Lower leg skin (tissue), 3 donors: ENCODE data around the gene ZNF512B.

Experiments
- CTCF ChIP-seq, 3 donors: fragments of 450-650 bp; IDR thresholded peaks; one replicate each; pipeline ENCODE4 v1.5.1; 2016; ENCODE audit warnings: antibody characterized with exemption in 3 of 3, mild to moderate bottlenecking in 3 of 3, moderate library complexity in 2 of 3
- POLR2A ChIP-seq, 2 donors: fragments of 450-650 bp; IDR thresholded peaks; one replicate each; pipeline ENCODE4 v1.6.1; 2016 to 2017; ENCODE audit warnings: antibody characterized with exemption in 2 of 2, mild to moderate bottlenecking in 1 of 2, moderate library complexity in 1 of 2

DNA sequence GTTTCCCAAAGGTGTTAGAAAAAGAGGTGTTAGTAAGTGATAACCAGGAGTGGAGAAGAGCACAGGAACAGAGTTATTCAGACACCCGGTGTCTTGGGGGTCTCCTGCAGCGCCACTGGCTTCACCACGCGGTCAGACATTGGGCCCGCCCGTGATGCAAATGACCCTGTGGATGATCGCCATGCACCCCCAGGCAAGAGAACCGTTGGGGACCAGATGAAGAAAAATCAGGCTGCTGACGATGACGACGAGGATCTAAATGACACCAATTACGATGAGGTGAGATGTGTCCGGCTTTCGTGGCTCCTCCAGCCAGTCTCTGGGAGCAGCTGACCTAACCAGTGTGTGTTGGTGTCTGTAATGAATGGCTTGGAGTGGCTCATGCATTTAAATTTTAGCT, 13.2 kb upstream of the ZNF512B start:
- TF ChIP-seq POLR2A (IDR thresholded peaks at IDR 0.05) (no peak), CTCF (IDR thresholded peaks at IDR 0.05) (no peak)
